VCaP (cell line): ENCODE data around the gene SELENOP.

Experiments
- H3K27ac ChIP-seq: fragments of 450-650 bp; 2 replicates; pipeline ENCODE4 v1.5.1; 2017
- TF ChIP-seq, protein P1 (sequence below): fragments of 450-650 bp; conservative IDR thresholded peaks from 2 replicates; pipeline ENCODE4 v1.5.1; 2017; ENCODE audit warnings: mild to moderate bottlenecking, moderate library complexity

The SELENOP gene

GRCh38 chr5:42810834-42811590 lies 680 bp downstream of the SELENOP start:
- H3K27ac ChIP-seq = peak overlapping the region; percentile 95
- TF ChIP-seq, protein P1, sequence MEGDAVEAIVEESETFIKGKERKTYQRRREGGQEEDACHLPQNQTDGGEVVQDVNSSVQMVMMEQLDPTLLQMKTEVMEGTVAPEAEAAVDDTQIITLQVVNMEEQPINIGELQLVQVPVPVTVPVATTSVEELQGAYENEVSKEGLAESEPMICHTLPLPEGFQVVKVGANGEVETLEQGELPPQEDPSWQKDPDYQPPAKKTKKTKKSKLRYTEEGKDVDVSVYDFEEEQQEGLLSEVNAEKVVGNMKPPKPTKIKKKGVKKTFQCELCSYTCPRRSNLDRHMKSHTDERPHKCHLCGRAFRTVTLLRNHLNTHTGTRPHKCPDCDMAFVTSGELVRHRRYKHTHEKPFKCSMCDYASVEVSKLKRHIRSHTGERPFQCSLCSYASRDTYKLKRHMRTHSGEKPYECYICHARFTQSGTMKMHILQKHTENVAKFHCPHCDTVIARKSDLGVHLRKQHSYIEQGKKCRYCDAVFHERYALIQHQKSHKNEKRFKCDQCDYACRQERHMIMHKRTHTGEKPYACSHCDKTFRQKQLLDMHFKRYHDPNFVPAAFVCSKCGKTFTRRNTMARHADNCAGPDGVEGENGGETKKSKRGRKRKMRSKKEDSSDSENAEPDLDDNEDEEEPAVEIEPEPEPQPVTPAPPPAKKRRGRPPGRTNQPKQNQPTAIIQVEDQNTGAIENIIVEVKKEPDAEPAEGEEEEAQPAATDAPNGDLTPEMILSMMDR = no peak

- H3K27ac ChIP-seq = peak overlapping the region; percentile 95; the same call in 1 of the 2 replicates
- TF ChIP-seq, protein P1 = no peak
Measured at GRCh38 chr5:42808888-42809611, 2.6 kb downstream of the SELENOP start.

GRCh38 chr5:42807722-42808447 lies 3.8 kb downstream of the SELENOP start:
- H3K27ac ChIP-seq = no peak overlapping the region
- TF ChIP-seq, protein P1 = no peak

DNA sequence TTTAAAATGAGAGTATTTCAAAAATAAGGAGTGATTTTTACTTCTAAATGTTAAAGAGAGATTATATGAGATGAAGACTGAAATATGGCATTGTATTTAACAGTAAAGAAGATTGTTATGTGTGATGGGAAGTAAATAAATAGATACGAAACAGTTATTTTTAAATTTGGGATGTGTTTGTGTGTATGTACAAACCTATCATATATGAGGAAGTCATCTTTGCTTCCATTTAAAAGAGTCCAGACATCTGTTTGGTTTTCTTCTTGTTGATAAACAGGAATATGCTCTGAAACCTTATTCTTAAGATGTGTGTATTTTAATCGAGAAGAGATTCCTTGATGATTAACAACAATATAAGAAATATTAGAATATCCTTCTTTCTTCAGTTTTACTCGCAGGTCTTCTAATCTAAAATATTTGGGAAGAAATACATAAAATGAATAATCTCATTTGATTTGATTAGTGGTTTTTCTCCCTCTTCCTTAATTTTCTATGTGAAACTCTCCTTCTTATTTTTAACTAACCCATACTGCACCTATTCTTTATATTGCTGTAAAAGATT lies 4.9 kb downstream of the SELENOP start:
- H3K27ac ChIP-seq = no peak overlapping the region
- TF ChIP-seq, protein P1 = no peak

GRCh38 chr5:42806004-42806700 lies 5.5 kb downstream of the SELENOP start:
- H3K27ac ChIP-seq = no peak overlapping the region
- TF ChIP-seq, protein P1 = no peak

- TF ChIP-seq, protein P1 = no peak
- no peak overlapping the region for H3K27ac ChIP-seq
Measured at GRCh38 chr5:42804717-42805339, 6.9 kb downstream of the SELENOP start.
